Endothelial cell of umbilical vein (primary cell): ENCODE measurements around the gene MACROD2. TPM values are rescaled to one million over a fixed set of nuclear protein-coding genes. Genes with fewer than 3 reads are reported as not detected.

Source experiments
- BruUV-seq: library from RNA; stranded (reverse); fragments of 400-500 nt; replicated peaks from 2 replicates; lab custom pipeline; 2021; lab: Mats Ljungman, UMichigan
- CTCF ChIA-PET: fragments of 300-600, 350-600 bp; sonication (Branson Sonifier 250); formaldehyde crosslinking; loops from one replicate; lab custom pipeline; 2021; ENCODE audit warnings: antibody characterized with exemption, inconsistent platforms; lab: Charles Lee
- POLR2A ChIA-PET: fragments of 300-600, 350-600 bp; sonication (Branson Sonifier 250); formaldehyde crosslinking; loops from one replicate; lab custom pipeline; 2021; ENCODE audit warnings: antibody characterized with exemption, inconsistent platforms; lab: Charles Lee
- DNase-seq: peaks from one replicate; pipeline ENCODE4 v3.0.0-alpha.2; 2011; ENCODE audit warnings: low read depth, low spot score
- FAIRE-seq: peaks from 2 replicates; lab custom pipeline; 2011; peaks lifted over from hg19 to GRCh38; lab: Jason Lieb, UNC
- H2AFZ ChIP-seq: 2 replicates; pipeline ENCODE4 v1.6.0; 2012; ENCODE audit warnings: low read depth, low read length, control low read depth, inconsistent platforms
- H3K27ac ChIP-seq: 2 replicates; pipeline ENCODE4 v1.5.1; 2011; ENCODE audit warnings: low read depth, mild to moderate bottlenecking, control low read depth, low read length, moderate library complexity; ENCODE audit not compliant: insufficient read depth
- H3K27me3 ChIP-seq, 2 experiments: 2 replicates each; pipeline versions ENCODE4 v1.6.0 to v1.6.1; 2011; ENCODE audit warnings: low read length in 2 of 2, mixed read lengths in 1 of 2; ENCODE audit not compliant: control insufficient read depth in 2 of 2, insufficient read depth in 2 of 2
- H3K36me3 ChIP-seq, 2 experiments: 2 replicates in 1 of 2; 3 replicates in 1 of 2; pipeline ENCODE4 v1.5.1; 2011; ENCODE audit warnings: low read length in 2 of 2, mild to moderate bottlenecking in 1 of 2, moderate library complexity in 1 of 2; ENCODE audit not compliant: control insufficient read depth in 2 of 2, insufficient read depth in 2 of 2; ENCODE audit errors: extremely low read depth in 1 of 2
- H3K4me1 ChIP-seq: 3 replicates; pipeline ENCODE4 v1.5.1; 2011; ENCODE audit warnings: mild to moderate bottlenecking, low read length; ENCODE audit not compliant: control insufficient read depth, insufficient read depth; ENCODE audit errors: extremely low read depth
- H3K4me2 ChIP-seq: 2 replicates; pipeline ENCODE4 v1.6.1; 2011; ENCODE audit warnings: low read length, control low read depth, mixed read lengths; ENCODE audit not compliant: insufficient read depth
- H3K4me3 ChIP-seq, 3 experiments: fragments of 200-600 bp in 1 of 3; sonication (generic), shearing (Covaris generic) in 1 of 3; replicated peaks in 1 of 3; 2 replicates each; pipeline ENCODE4 v1.5.1; 2011 to 2016; ENCODE audit warnings: control low read depth in 3 of 3, low read length in 3 of 3, mild to moderate bottlenecking in 2 of 3, inconsistent platforms in 1 of 3, low read depth in 1 of 3, moderate library complexity in 1 of 3; ENCODE audit not compliant: insufficient read depth in 1 of 3
- H3K79me2 ChIP-seq: 2 replicates; pipeline ENCODE4 v1.6.0; 2012; ENCODE audit warnings: low read length, inconsistent platforms; ENCODE audit not compliant: control insufficient read depth, insufficient read depth
- H3K9ac ChIP-seq: replicated peaks from 2 replicates; pipeline ENCODE3; 2011; ENCODE audit warnings: low read length, control low read depth; ENCODE audit not compliant: insufficient read depth; ENCODE audit errors: extremely low read depth
- H3K9me1 ChIP-seq: replicated peaks from 3 replicates; pipeline ENCODE4 v1.6.0; 2011; ENCODE audit warnings: mild to moderate bottlenecking, low read length; ENCODE audit not compliant: control insufficient read depth, insufficient read depth; ENCODE audit errors: extremely low read depth
- H3K9me3 ChIP-seq: replicated peaks from 2 replicates; pipeline ENCODE4 v1.5.1; 2012; ENCODE audit warnings: low read length, inconsistent platforms; ENCODE audit not compliant: control insufficient read depth, insufficient read depth
- H4K20me1 ChIP-seq: replicated peaks from 2 replicates; pipeline ENCODE3; 2011; ENCODE audit warnings: mild to moderate bottlenecking, low read length; ENCODE audit not compliant: control insufficient read depth, insufficient read depth; ENCODE audit errors: extremely low read depth
- CTCF ChIP-seq, 2 donors: IDR thresholded peaks; 1 replicate in 1 of 2; 2 replicates in 1 of 2; pipeline ENCODE4 v1.5.1; 2011; ENCODE audit warnings: low read length in 2 of 2, mild to moderate bottlenecking in 2 of 2, moderate library complexity in 2 of 2, control low read depth in 1 of 2, inconsistent platforms in 1 of 2, low read depth in 1 of 2; ENCODE audit not compliant: insufficient read depth in 1 of 2; ENCODE audit errors: extremely low read depth in 1 of 2
- EZH2 ChIP-seq: IDR thresholded peaks from 2 replicates; pipeline ENCODE4 v1.6.1; 2012; ENCODE audit warnings: borderline replicate concordance, low read depth, mild to moderate bottlenecking, moderate library complexity, low read length, inconsistent platforms; ENCODE audit not compliant: severe bottlenecking
- FOS ChIP-seq: IDR thresholded peaks from 2 replicates; pipeline ENCODE4 v1.6.1; 2011; ENCODE audit warnings: mild to moderate bottlenecking, low read length, moderate library complexity, borderline replicate concordance; ENCODE audit not compliant: insufficient read depth
- GATA2 ChIP-seq: IDR thresholded peaks from 2 replicates; pipeline ENCODE4 v1.7.0; 2011; ENCODE audit warnings: low read depth, mild to moderate bottlenecking, moderate library complexity, mixed read lengths, low read length; ENCODE audit not compliant: insufficient read length, insufficient read depth
- JUN ChIP-seq: IDR thresholded peaks from 2 replicates; pipeline ENCODE4 v1.6.1; 2011; ENCODE audit warnings: borderline replicate concordance, low read depth; ENCODE audit not compliant: insufficient read length, insufficient read depth
- MAX ChIP-seq: IDR thresholded peaks from 2 replicates; pipeline ENCODE4 v1.6.1; 2011; ENCODE audit not compliant: insufficient read depth, insufficient read length
- MYC ChIP-seq: IDR thresholded peaks from one replicate; pipeline ENCODE4 v1.6.1; 2011; ENCODE audit warnings: mild to moderate bottlenecking, low read depth, low read length
- POLR2A ChIP-seq: IDR thresholded peaks from 2 replicates; pipeline ENCODE4 v1.6.1; 2012; ENCODE audit warnings: low read depth, mild to moderate bottlenecking, control low read depth, low read length
- POLR2AphosphoS5 ChIP-seq: IDR thresholded peaks from 2 replicates; pipeline ENCODE4 v1.6.1; 2012; ENCODE audit warnings: low read depth, mild to moderate bottlenecking, control low read depth, low read length, moderate library complexity; ENCODE audit not compliant: insufficient read depth
- dilution Hi-C: fragments of 300-500 bp; cut with MboI; formaldehyde crosslinking; loops from one replicate; pipeline ENCODE4 v1.15.0; 2019; ENCODE audit warnings: low sequenced_read_pairs; ENCODE audit not compliant: extremely low pct_ligation_motif_present
- intact Hi-C: fragments of 100-400 bp; cut with micrococcal nuclease; formaldehyde crosslinking; loops from one replicate; pipeline ENCODE4 v1.10.0; 2022
- polyA plus RNA-seq, 4 experiments: library from polyadenylated mRNA; depleted of rRNA in 3 of 4; stranded (reverse) in 3 of 4; unstranded in 1 of 4; fragments of >200 nt; gene quantifications; 2 replicates each; pipeline versions ENCODE4 v1.2.1 to v1.2.3, GENCODE V29; 2011 to 2012; ENCODE audit warnings: missing spikeins in 1 of 4
- total RNA-seq: library from RNA; stranded (reverse); gene quantifications from 2 replicates; pipeline ENCODE4 v1.2.3, GENCODE V29; 2021

The MACROD2 gene
- total and polyA plus RNA-seq, 2 donors (not counting 3 experiments of a cell fraction or from before 2014, with no cell fraction given) = 0.11 to 0.73 TPM

GRCh38 chr20:14807224-14807623, 811.9 kb downstream of the MACROD2 start:
- intact Hi-C loops (no loop called here), dilution Hi-C loops (no loop called here)
- no peaks in the 10 kb centered on the region for H4K20me1 ChIP-seq
- FAIRE-seq = no peak
- no peaks in the 10 kb centered on the region for H3K27me3 ChIP-seq
- DNase-seq = no peak
- H3K4me1 ChIP-seq = no peaks in the 10 kb centered on the region
- H3K9me3 ChIP-seq = no peaks in the 10 kb centered on the region
- H3K36me3 ChIP-seq = no peaks in the 10 kb centered on the region
- no peaks in the 10 kb centered on the region for H3K79me2 ChIP-seq
- H3K9me1 ChIP-seq = no peaks in the 10 kb centered on the region
- no peak overlapping the region for H3K9ac ChIP-seq
- ChIA-PET CTCF (no interaction called here), POLR2A (no interaction called here)
- H3K27ac ChIP-seq = no peak overlapping the region
- BruUV-seq = no TSS peak
- H2AFZ ChIP-seq = no peak overlapping the region
- TF ChIP-seq MAX = no peak
- TF ChIP-seq EZH2 = no peak
- no peak for TF ChIP-seq CTCF (IDR thresholded peaks at IDR 0.05; ENCODE audit: extremely low read depth in 1 of 2, insufficient read depth in 1 of 2, low read depth in 1 of 2, low read length in 2 of 2)
- no peak for TF ChIP-seq POLR2AphosphoS5
- TF ChIP-seq POLR2A = no peak
- TF ChIP-seq GATA2 = no peak
- TF ChIP-seq MYC = no peak
- TF ChIP-seq JUN = no peak
- TF ChIP-seq FOS = no peak
- no peak overlapping the region for H3K4me2 ChIP-seq
- H3K4me3 ChIP-seq = no peak overlapping the region
